K562 (cell line): ENCODE measurements around the gene FGD6. TPM values are rescaled to one million over a fixed set of nuclear protein-coding genes. Genes with fewer than 3 reads are reported as not detected.

ENCODE experiments used
- ATAC-seq: fragments of 200-7000 bp; cut with Tn5 transposase; 3 replicates; pipeline ENCODE4 v1.9.1; 2020; ENCODE audit warnings: moderate library complexity
- BruUV-seq: library from RNA; stranded (reverse); fragments of 400-500 nt; replicated peaks from 2 replicates; lab custom pipeline; 2021; lab: Mats Ljungman, UMichigan
- CTCF ChIA-PET: fragments of 300-600 bp; formaldehyde crosslinking; extraction: SDS; loops from one replicate; lab custom pipeline; 2021; ENCODE audit warnings: low intra/inter-chr PET ratio; lab: Yijun Ruan, JAX
- POLR2A ChIA-PET: fragments of 300-600, 350-650 bp; sonication (Branson Sonifier 250); formaldehyde crosslinking; extraction: SDS; loops from one replicate; lab custom pipeline; 2021; ENCODE audit warnings: antibody characterized with exemption, inconsistent platforms; lab: Yijun Ruan, JAX
- DNase-seq, 4 experiments: peaks; one replicate each; pipeline versions ENCODE4 v3.0.0 to v3.0.0-alpha.2; 2011 to 2018; ENCODE audit warnings: low spot score in 3 of 4, mixed read lengths in 3 of 4; ENCODE audit errors: extremely low read depth in 1 of 4
- FAIRE-seq: peaks from 2 replicates; lab custom pipeline; 2011; peaks lifted over from hg19 to GRCh38; lab: Jason Lieb, UNC
- H2AFZ ChIP-seq: 2 replicates; pipeline ENCODE4 v1.6.0; 2011; ENCODE audit warnings: low read depth, low read length, control low read depth, inconsistent platforms
- H3K27ac ChIP-seq: fragments of 200-600 bp; 3 replicates; pipeline ENCODE4 v1.8.0; 2011; ENCODE audit warnings: low read depth, mild to moderate bottlenecking, control low read depth, inconsistent platforms, low read length, moderate library complexity, mixed read lengths; ENCODE audit errors: extremely low read depth
- H3K27me3 ChIP-seq, 2 experiments: fragments of 300-600 bp in 1 of 2; 2 replicates in 1 of 2; 3 replicates in 1 of 2; pipeline versions ENCODE4 v1.6.0 to v1.8.0; 2011; ENCODE audit warnings: inconsistent platforms in 2 of 2, low read length in 2 of 2, mild to moderate bottlenecking in 1 of 2, mixed read lengths in 1 of 2, moderate library complexity in 1 of 2; ENCODE audit not compliant: control insufficient read depth in 2 of 2, insufficient read depth in 2 of 2
- H3K36me3 ChIP-seq: fragments of 300-600 bp; 3 replicates; pipeline ENCODE4 v1.8.0; 2011; ENCODE audit warnings: mild to moderate bottlenecking, low read length, inconsistent platforms; ENCODE audit not compliant: control insufficient read depth, insufficient read depth
- H3K4me1 ChIP-seq, 2 experiments: fragments of 200-600 bp in 1 of 2; replicated peaks in 1 of 2; 2 replicates in 1 of 2; 3 replicates in 1 of 2; pipeline versions ENCODE4 v1.5.1 to v1.8.0; 2011; ENCODE audit warnings: inconsistent platforms in 2 of 2, low read length in 2 of 2, mild to moderate bottlenecking in 1 of 2, mixed read lengths in 1 of 2, moderate library complexity in 1 of 2; ENCODE audit not compliant: control insufficient read depth in 2 of 2, insufficient read depth in 2 of 2
- H3K4me2 ChIP-seq: 2 replicates; pipeline ENCODE4 v1.6.1; 2011; ENCODE audit warnings: low read length, control low read depth, inconsistent platforms, mixed read lengths; ENCODE audit not compliant: insufficient read depth
- H3K4me3 ChIP-seq: fragments of 200-600 bp; sonication (generic), shearing (Covaris generic); 2 replicates; pipeline ENCODE4 v1.5.1; 2016; ENCODE audit warnings: control low read depth, inconsistent platforms
- H3K79me2 ChIP-seq: fragments of 200-600 bp; 3 replicates; pipeline ENCODE4 v1.8.0; 2011; ENCODE audit warnings: low read length, inconsistent platforms; ENCODE audit not compliant: control insufficient read depth, insufficient read depth
- H3K9ac ChIP-seq, 2 experiments: 2 replicates each; pipeline versions ENCODE4 v1.6.0 to v1.6.1; 2011; ENCODE audit warnings: low read depth in 2 of 2, low read length in 2 of 2, control low read depth in 1 of 2, inconsistent platforms in 1 of 2, mild to moderate bottlenecking in 1 of 2, mixed read lengths in 1 of 2; ENCODE audit not compliant: insufficient read depth in 1 of 2
- H3K9me1 ChIP-seq: one replicate; pipeline ENCODE4 v1.6.0; 2011; ENCODE audit warnings: inconsistent platforms, mild to moderate bottlenecking, low read length, moderate library complexity; ENCODE audit not compliant: control insufficient read depth, insufficient read depth
- H3K9me3 ChIP-seq: replicated peaks from 2 replicates; pipeline ENCODE4 v1.5.1; 2011; ENCODE audit warnings: low read depth, low read length, inconsistent platforms; ENCODE audit not compliant: control insufficient read depth, insufficient read depth
- H4K20me1 ChIP-seq: replicated peaks from 2 replicates; pipeline ENCODE4 v1.6.1; 2011; ENCODE audit warnings: low read length, inconsistent platforms, mixed read lengths; ENCODE audit not compliant: control insufficient read depth, insufficient read depth
- CBX1 ChIP-seq: sonication (generic); IDR thresholded peaks from 2 replicates; pipeline ENCODE4 v1.6.1; 2016; ENCODE audit warnings: antibody characterized with exemption, low read depth, mild to moderate bottlenecking
- CEBPZ ChIP-seq: fragments of 150-350 bp; IDR thresholded peaks from 2 replicates; pipeline ENCODE4 v1.6.1; 2014; ENCODE audit warnings: low read depth, mild to moderate bottlenecking, low read length, borderline replicate concordance
- FOXM1 ChIP-seq, 2 experiments: fragments of 450-650 bp in 1 of 2; sonication (generic) in 1 of 2; formaldehyde crosslinking in 1 of 2; IDR thresholded peaks; 2 replicates each; pipeline versions ENCODE4 v1.6.1 to v1.9.0; 2017 to 2022; ENCODE audit warnings: low read depth in 2 of 2, mild to moderate bottlenecking in 2 of 2, missing genetic modification reagents in 1 of 2, moderate library complexity in 1 of 2
- MECOM ChIP-seq: fragments of 250-450 bp; sonication (Bioruptor Pico); IDR thresholded peaks from 2 replicates; pipeline ENCODE4 v1.8.0; 2022; ENCODE audit warnings: inconsistent platforms
- NFE2 ChIP-seq: IDR thresholded peaks from 2 replicates; pipeline ENCODE4 v1.6.1; 2014; ENCODE audit warnings: antibody characterized with exemption, low read depth
- NR1H2 ChIP-seq: sonication (generic); formaldehyde crosslinking; IDR thresholded peaks from 2 replicates; pipeline ENCODE4 v1.4.0; 2020; ENCODE audit warnings: mild to moderate bottlenecking, missing genetic modification reagents
- NUFIP1 ChIP-seq: fragments of 450-650 bp; IDR thresholded peaks from 2 replicates; pipeline ENCODE4 v1.6.1; 2018; ENCODE audit not compliant: partially characterized antibody
- PPARD ChIP-seq: fragments of 250-450 bp; sonication (Bioruptor Pico); IDR thresholded peaks from 2 replicates; pipeline ENCODE4 v1.8.0; 2022; ENCODE audit warnings: inconsistent platforms, mild to moderate bottlenecking, moderate library complexity
- SP1 ChIP-seq: sonication (generic); formaldehyde crosslinking; IDR thresholded peaks from 2 replicates; pipeline ENCODE4 v1.8.1; 2022; ENCODE audit warnings: mild to moderate bottlenecking, missing genetic modification reagents
- SP2 ChIP-seq: IDR thresholded peaks from 2 replicates; pipeline ENCODE4 v1.6.1; 2011; ENCODE audit warnings: mild to moderate bottlenecking, low read depth, low read length, moderate library complexity; ENCODE audit not compliant: poor library complexity, severe bottlenecking; ENCODE audit errors: extremely low read depth
- SREBF1 ChIP-seq: fragments of 150-350 bp; IDR thresholded peaks from 2 replicates; pipeline ENCODE4 v1.6.1; 2014; ENCODE audit warnings: antibody characterized with exemption, low read depth, low read length, borderline replicate concordance
- TFAM ChIP-seq: fragments of 250-450 bp; sonication (Bioruptor Pico); conservative IDR thresholded peaks from 2 replicates; pipeline ENCODE4 v1.5.0; 2021; ENCODE audit warnings: mild to moderate bottlenecking, moderate library complexity
- TFAP4 ChIP-seq: sonication (generic); formaldehyde crosslinking; IDR thresholded peaks from 2 replicates; pipeline ENCODE4 v1.8.0; 2022; ENCODE audit warnings: missing genetic modification reagents, mild to moderate bottlenecking, moderate library complexity, borderline replicate concordance
- THRB ChIP-seq: fragments of 450-650 bp; formaldehyde crosslinking; conservative IDR thresholded peaks from 2 replicates; pipeline ENCODE4 v1.4.0; 2022; ENCODE audit warnings: mild to moderate bottlenecking, missing genetic modification characterization
- WHSC1 ChIP-seq: IDR thresholded peaks from one replicate; pipeline ENCODE4 v1.6.1; 2012; ENCODE audit warnings: low read length, control low read depth, inconsistent platforms
- ZNF354B ChIP-seq: fragments of 250-450 bp; sonication (Bioruptor Pico); IDR thresholded peaks from 2 replicates; pipeline ENCODE4 v1.4.0; 2020
- WGBS: fragments of 100-300 bp; shearing (Covaris generic); methylation state at CpG from one replicate; pipeline ENCODE4 v1.1.6; 2016; ENCODE audit warnings: low coverage, mixed read lengths; ENCODE audit not compliant: insufficient coverage; ENCODE audit errors: missing lambda C conversion rate; 5-methylcytosine and 5-hydroxymethylcytosine counted together
- in situ Hi-C: fragments of 300-500 bp; cut with MboI; formaldehyde crosslinking; loops from 4 replicates; pipeline ENCODE4 v1.15.0; 2018; ENCODE audit warnings: inconsistent platforms, mixed read lengths
- intact Hi-C: fragments of 100-400 bp; cut with micrococcal nuclease; formaldehyde crosslinking; loops from 2 replicates; pipeline ENCODE4 v1.14.2; 2022
- polyA plus RNA-seq, 8 experiments: library from polyadenylated mRNA; depleted of rRNA in 4 of 8; stranded (reverse) in 5 of 8; unstranded in 3 of 8; fragments of >200 nt; fragmentation: Nextera tagmentation in 2 of 8; fragmentation: Illumina TruSeq in 1 of 8; extraction: Ambion mirVana in 2 of 8; extraction: Trizol in 1 of 8; gene quantifications; 2 replicates each; pipeline versions ENCODE4 v1.2.1 to v1.2.3, GENCODE V29; 2011 to 2014; ENCODE audit warnings: inconsistent platforms in 1 of 8, missing spikeins in 1 of 8
- total RNA-seq, 7 experiments: library from RNA; depleted of rRNA in 6 of 7; stranded (reverse); fragments of >200 nt in 6 of 7; fragmentation: Illumina TruSeq in 2 of 7; extraction: Trizol in 2 of 7; gene quantifications; 2 replicates each; pipeline versions ENCODE4 v1.2.1 to v1.2.3, GENCODE V29; 2011 to 2021; ENCODE audit warnings: low replicate concordance in 1 of 7

The FGD6 gene
- total and polyA plus RNA-seq, 9 of the 15 experiments (the other 6 are each of a cell fraction or from before 2014, with no cell fraction given): 1.5 to 11.1 (median 5.8) TPM

- in situ Hi-C loops: loop anchor here (5.0 kb wide), 1 partner anchor 88 kb away; the partner anchor contains the start of genes FGD6 and VEZT
- H3K27ac ChIP-seq: no peak overlapping the region
- H3K9me3 ChIP-seq: no peaks in the 10 kb centered on the region
- no peaks in the 10 kb centered on the region for H4K20me1 ChIP-seq
- ChIA-PET CTCF (interaction anchor here (1.1 kb wide), 1 partner anchor 403 kb away, joined by 3 read pairs; no protein-coding TSS in a partner anchor), POLR2A (no interaction called here)
- H2AFZ ChIP-seq: no peak overlapping the region
- no peak overlapping the region for H3K4me3 ChIP-seq
- H3K79me2 ChIP-seq: no peaks in the 10 kb centered on the region
- WGBS: 96% methylated on average over 2 of the region's 2 CpGs
- FAIRE-seq: no peak
- no peak overlapping the region for H3K4me2 ChIP-seq
- H3K36me3 ChIP-seq: peaks cover 2% of the 10 kb centered on the region; the same call in 1 of the 3 replicates
- no peaks in the 10 kb centered on the region for H3K27me3 ChIP-seq
- no peaks in the 10 kb centered on the region for H3K9me1 ChIP-seq
- no peak overlapping the region for H3K9ac ChIP-seq
- H3K4me1 ChIP-seq: no peaks in the 10 kb centered on the region
- no TSS peak for BruUV-seq
- ATAC-seq: no peak
- no peak for DNase-seq
- no peak for TF ChIP-seq ZNF354B (CRISPR knock-in tag)
- TF ChIP-seq SREBF1: no peak
- no peak for TF ChIP-seq NR1H2 (CRISPR knock-in tag)
- no peak for TF ChIP-seq SP2
- TF ChIP-seq PPARD (CRISPR knock-in tag): no peak
- TF ChIP-seq NFE2: no peak
- no peak for TF ChIP-seq FOXM1 (IDR thresholded peaks at IDR 0.05; ENCODE audit: low read depth)
- no peak for TF ChIP-seq FOXM1 (CRISPR knock-in tag; IDR thresholded peaks at IDR 0.05; ENCODE audit: low read depth)
- TF ChIP-seq NUFIP1: no peak
- no peak for TF ChIP-seq SP1
- TF ChIP-seq CBX1: no peak
- TF ChIP-seq CEBPZ: no peak
- no peak for TF ChIP-seq THRB
- TF ChIP-seq TFAP4 (CRISPR knock-in tag): no peak
- TF ChIP-seq WHSC1: no peak
- TF ChIP-seq MECOM: no peak
- TF ChIP-seq TFAM: no peak
- TF ChIP-seq, all 486 proteins: peak for 0
- intact Hi-C loops: no loop called here
Measured at GRCh38 chr12:95129115-95129514, 88.2 kb downstream of the FGD6 start.
